Ovary (tissue), 9 donors: ENCODE data around the gene TPM2. TPM values are rescaled to one million over a fixed set of nuclear protein-coding genes. Genes with fewer than 3 reads are reported as not detected.

Experiments
- DNase-seq, 5 donors: peaks; one replicate each; pipeline ENCODE4 v3.0.0-alpha.2; 2019 to 2020
- H3K27ac ChIP-seq, 2 donors: fragments of 200-600 bp; one replicate each; pipeline versions ENCODE4 v1.5.1 to v1.8.0; 2019 to 2022
- H3K27me3 ChIP-seq: fragments of 200-600 bp; one replicate; pipeline ENCODE4 v1.8.0; 2022
- H3K36me3 ChIP-seq: fragments of 200-600 bp; sonication (generic); one replicate; pipeline ENCODE4 v1.5.1; 2019
- H3K4me1 ChIP-seq: one replicate; pipeline ENCODE4 v1.8.1; 2013; ENCODE audit warnings: mild to moderate bottlenecking, moderate library complexity; ENCODE audit not compliant: insufficient read depth
- H3K4me3 ChIP-seq: fragments of 200-600 bp; sonication (generic); one replicate; pipeline ENCODE4 v1.5.1; 2017
- H3K9me3 ChIP-seq, 2 donors: fragments of 200-600 bp in 1 of 2; sonication (generic) in 1 of 2; one replicate each; pipeline versions ENCODE4 v1.5.1 to v1.8.1; 2013 to 2019; ENCODE audit warnings: mild to moderate bottlenecking in 1 of 2, moderate library complexity in 1 of 2
- EP300 ChIP-seq: sonication (generic); formaldehyde crosslinking; IDR thresholded peaks from one replicate; pipeline ENCODE4 v1.6.1; 2017; ENCODE audit warnings: antibody characterized with exemption
- POLR2A ChIP-seq: fragments of 450-650 bp; IDR thresholded peaks from one replicate; pipeline ENCODE4 v1.6.1; 2017; ENCODE audit warnings: antibody characterized with exemption, mild to moderate bottlenecking, moderate library complexity
- WGBS, 3 donors: extraction: QIAGEN DNeasy Blood & Tissue Kit in 1 of 3; methylation state at CpG; one replicate each; pipeline versions ENCODE4 v1.1.5 to v1.1.7; 2013 to 2017; 5-methylcytosine and 5-hydroxymethylcytosine counted together
- intact Hi-C, 4 donors: fragments of 100-400 bp; cut with DNase I; formaldehyde crosslinking; loops; one replicate each; pipeline versions ENCODE4 v1.11.0 to v1.15.1; 2022 to 2023
- polyA plus RNA-seq, 2 donors: library from polyadenylated mRNA; stranded (reverse); fragments of 200-250 nt in 1 of 2; fragments of 350-450 nt in 1 of 2; fragmentation: Illumina TruSeq in 1 of 2; extraction: RNeasy Lipid Tissue Mini Kit (QIAGEN cat#74804) in 1 of 2; gene quantifications; one replicate each; pipeline ENCODE4 v1.2.3, GENCODE V29; 2013 to 2014
- total RNA-seq, 7 donors: library from RNA; depleted of rRNA in 2 of 7; stranded (reverse); fragments of >200 nt in 2 of 7; fragmentation: NEBNext Ultra II Directional in 3 of 7; extraction: Animal tissue kit (Norgen Biotek cat#: 25700) in 3 of 7; gene quantifications; one replicate each; pipeline versions ENCODE4 v1.1.0 to v1.2.4, GENCODE V29; 2016 to 2023
- TF ChIP-seq, protein P1 (sequence below), 3 donors: fragments of 450-650 bp in 2 of 3; fragments of 200-600 bp in 1 of 3; IDR thresholded peaks; one replicate each; pipeline versions ENCODE4 v1.5.1 to v1.8.0; 2016 to 2022; ENCODE audit warnings: antibody characterized with exemption in 3 of 3, mild to moderate bottlenecking in 1 of 3
- donor health status: DM: no; HTN: no; CAD: no; lungs with moderate emphysema.
- donor health status: DM: no; HTN: no; CAD: no.
- donor health status: Bipolar disorder and iron deficiency.
- donor health status: DM: yes; HTN: yes; CAD: no.
- donor health status: DM: no; HTN: no; CAD: no.
- donor health status: DM: yes; HTN: yes; CAD: no.

The TPM2 gene
- total and polyA plus RNA-seq, 9 donors: 179 to 853 (median 414) TPM

- DNase-seq: no peak
Measured at GRCh38 chr9:35731415-35732184, 41.9 kb upstream of the TPM2 start.

GRCh38 chr9:35730486-35730854 is 40.7 kb upstream of the TPM2 start:
- Histone ChIP-seq H3K4me3 (peak overlapping the region; percentile 92), H3K27ac (peak overlapping the region; percentile 92 to 96), H3K4me1 (peaks cover 34% of the 10 kb centered on the region), H3K9me3 (no peaks in the 10 kb centered on the region), H3K27me3 (no peaks in the 10 kb centered on the region), H3K36me3 (no peaks in the 10 kb centered on the region)
- TF ChIP-seq EP300 (no peak), POLR2A (no peak)
- TF ChIP-seq, protein P1, sequence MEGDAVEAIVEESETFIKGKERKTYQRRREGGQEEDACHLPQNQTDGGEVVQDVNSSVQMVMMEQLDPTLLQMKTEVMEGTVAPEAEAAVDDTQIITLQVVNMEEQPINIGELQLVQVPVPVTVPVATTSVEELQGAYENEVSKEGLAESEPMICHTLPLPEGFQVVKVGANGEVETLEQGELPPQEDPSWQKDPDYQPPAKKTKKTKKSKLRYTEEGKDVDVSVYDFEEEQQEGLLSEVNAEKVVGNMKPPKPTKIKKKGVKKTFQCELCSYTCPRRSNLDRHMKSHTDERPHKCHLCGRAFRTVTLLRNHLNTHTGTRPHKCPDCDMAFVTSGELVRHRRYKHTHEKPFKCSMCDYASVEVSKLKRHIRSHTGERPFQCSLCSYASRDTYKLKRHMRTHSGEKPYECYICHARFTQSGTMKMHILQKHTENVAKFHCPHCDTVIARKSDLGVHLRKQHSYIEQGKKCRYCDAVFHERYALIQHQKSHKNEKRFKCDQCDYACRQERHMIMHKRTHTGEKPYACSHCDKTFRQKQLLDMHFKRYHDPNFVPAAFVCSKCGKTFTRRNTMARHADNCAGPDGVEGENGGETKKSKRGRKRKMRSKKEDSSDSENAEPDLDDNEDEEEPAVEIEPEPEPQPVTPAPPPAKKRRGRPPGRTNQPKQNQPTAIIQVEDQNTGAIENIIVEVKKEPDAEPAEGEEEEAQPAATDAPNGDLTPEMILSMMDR (IDR thresholded peaks at IDR 0.05): no peak
- WGBS, 3 donors: 61 to 67% (median 64%) methylated on average over 2 of the region's 2 CpGs
- intact Hi-C loops: loop anchor here in 1 of 4 donors (5.0 kb wide), 1 partner anchor 68 kb away; no protein-coding TSS in a partner anchor
- no peak for DNase-seq

More at GRCh38 chr9:35731415-35732184, 41.9 kb upstream of the TPM2 start:
- 0 to 2% (median 2%) methylated on average over 29 to 47 of the region's 47 CpGs for WGBS, 3 donors
- H3K36me3 ChIP-seq: no peaks in the 10 kb centered on the region
- H3K4me3 ChIP-seq: peak overlapping the region; percentile 92
- peak overlapping the region; percentile 92 to 96 for H3K27ac ChIP-seq
- H3K27me3 ChIP-seq: no peaks in the 10 kb centered on the region
- H3K4me1 ChIP-seq: peaks cover 34% of the 10 kb centered on the region
- H3K9me3 ChIP-seq: no peaks in the 10 kb centered on the region
- intact Hi-C loops: loop anchor here in 1 of 4 donors (5.0 kb wide), 1 partner anchor 69 kb away; no protein-coding TSS in a partner anchor
- no peak for TF ChIP-seq EP300
- no peak for TF ChIP-seq POLR2A
- TF ChIP-seq, protein P1 (IDR thresholded peaks at IDR 0.05): no peak

DNA sequence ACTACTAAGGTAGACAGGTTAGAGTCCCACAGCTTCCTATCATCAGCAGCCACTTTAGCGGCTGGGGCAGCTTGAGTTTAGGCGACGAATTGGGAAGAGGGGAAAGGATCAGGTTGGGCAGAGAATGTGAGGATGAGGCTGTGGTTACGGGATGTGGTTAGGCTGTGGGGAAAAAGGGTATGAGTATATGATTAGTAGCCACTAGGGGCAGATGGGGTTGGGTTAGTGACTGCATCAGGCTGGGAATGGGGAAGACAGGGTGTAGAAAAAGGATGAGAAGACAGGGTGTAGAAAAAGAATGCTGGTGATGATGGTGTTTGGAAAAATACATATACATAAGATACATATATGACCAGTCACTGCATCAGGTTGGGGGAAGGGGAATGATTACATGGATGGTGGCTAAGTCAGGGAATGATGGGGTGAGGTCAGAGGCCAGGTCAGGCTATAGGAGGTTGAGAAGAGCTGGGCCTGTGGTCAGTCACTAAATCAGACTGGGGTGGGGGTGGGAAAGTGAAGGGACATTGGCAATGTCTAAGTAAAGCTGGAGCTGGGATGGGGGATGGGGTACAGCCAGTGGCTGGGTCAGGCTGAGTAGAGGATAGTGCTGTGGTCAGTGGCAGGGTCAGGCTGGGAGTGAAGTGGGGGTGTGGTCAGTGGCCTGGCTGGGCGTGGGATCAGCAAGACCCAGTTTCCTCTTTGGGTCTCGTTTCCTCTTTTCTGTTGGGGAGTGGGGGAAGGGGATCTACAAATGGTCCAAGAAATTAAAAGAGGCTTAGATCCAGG is 40.2 kb upstream of the TPM2 start:
- no peaks in the 10 kb centered on the region for H3K9me3 ChIP-seq
- TF ChIP-seq, protein P1 (IDR thresholded peaks at IDR 0.05): peak in 1 of 3 donors; percentile 11
- TF ChIP-seq EP300: no peak
- H3K27ac ChIP-seq: peak overlapping the region; percentile 92 to 96
- no peaks in the 10 kb centered on the region for H3K27me3 ChIP-seq
- peak in 2 of 5 donors; percentile 44 to 51 for DNase-seq
- WGBS, 3 donors: 9 to 21% (median 14%) methylated on average over 6 of the region's 6 CpGs
- peaks cover 34% of the 10 kb centered on the region for H3K4me1 ChIP-seq
- H3K4me3 ChIP-seq: peak overlapping the region; percentile 92
- intact Hi-C loops: loop anchor here in 3 of 4 donors (5.0 kb wide), 4 partner anchors 38 to 743 kb away; partner anchors contain the start of genes CCDC107 (in 1 of the 3), DNAJB5 (in 1 of the 3) and RMRP (in 1 of the 3)
- no peaks in the 10 kb centered on the region for H3K36me3 ChIP-seq

- peaks cover 34% of the 10 kb centered on the region for H3K4me1 ChIP-seq
- TF ChIP-seq POLR2A (no peak), EP300 (no peak)
- TF ChIP-seq, protein P1 (IDR thresholded peaks at IDR 0.05): no peak
- no peaks in the 10 kb centered on the region for H3K9me3 ChIP-seq
- no peaks in the 10 kb centered on the region for H3K27me3 ChIP-seq
- H3K36me3 ChIP-seq: no peaks in the 10 kb centered on the region
- WGBS, 3 donors: 13 to 30% (median 26%) methylated on average over 3 of the region's 3 CpGs
- no peak for DNase-seq
- no peak overlapping the region for H3K27ac ChIP-seq
- peak overlapping the region; percentile 92 for H3K4me3 ChIP-seq
- intact Hi-C loops: loop anchor here in 3 of 4 donors (5.0 kb wide), 4 partner anchors 37 to 742 kb away; partner anchors contain the start of genes CCDC107 (in 1 of the 3), DNAJB5 (in 1 of the 3) and RMRP (in 1 of the 3)
Measured at GRCh38 chr9:35729101-35729500, 39.4 kb upstream of the TPM2 start.
